Activated CD4-positive, CD25-positive, alpha-beta regulatory T cell (primary cell): ENCODE measurements around the gene ONECUT3.

Source experiments
- DNase-seq, 4 experiments: peaks; one replicate each; lab custom pipeline; 2025; lab: John Stamatoyannopoulos, UW

The ONECUT3 gene

GRCh38 chr19:1814833-1815604, 61.7 kb downstream of the ONECUT3 start:
- DNase-seq, result no peak

- no peak for DNase-seq
These were observed 62.6 kb downstream of the ONECUT3 start for GRCh38 chr19:1815605-1816529.

DNA sequence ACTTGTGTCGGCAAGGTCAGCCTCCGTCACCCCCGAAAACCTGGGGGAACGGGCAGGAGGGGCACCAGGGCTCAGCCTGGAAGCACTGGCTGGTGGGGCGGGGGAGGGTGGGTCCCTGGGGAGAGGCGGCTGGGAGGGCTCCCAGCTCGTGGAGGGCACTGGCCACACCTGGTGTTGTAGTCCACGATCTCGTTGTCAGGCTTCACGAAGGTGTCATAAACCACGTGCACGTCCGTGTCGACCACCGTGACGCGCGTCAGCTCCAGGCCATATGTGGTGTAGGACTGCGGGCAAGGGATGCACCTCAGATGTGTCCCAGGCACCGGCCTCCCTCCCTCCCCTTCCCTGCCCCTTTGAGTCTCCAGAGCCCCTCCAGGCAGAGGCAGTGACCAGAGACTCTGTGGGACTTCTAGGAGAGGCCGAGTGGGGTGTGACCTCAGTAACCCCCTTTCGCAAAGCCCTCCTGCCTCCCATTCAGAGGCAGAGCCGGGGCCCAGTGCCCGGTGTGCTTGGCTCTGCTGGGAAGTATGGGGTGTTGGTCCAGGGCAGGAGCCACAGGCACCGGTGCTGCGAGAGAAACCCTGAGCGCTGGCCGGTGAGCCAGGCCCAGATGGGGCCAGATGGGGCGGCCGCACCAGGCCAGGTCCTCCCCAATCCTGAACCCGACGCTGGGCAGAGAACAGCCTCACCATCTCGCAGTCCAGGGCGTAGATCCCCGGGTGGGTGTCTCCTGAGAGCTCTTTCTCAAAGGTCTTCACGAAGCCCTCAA, 63.4 kb downstream of the ONECUT3 start:
- no peak for DNase-seq

DNA sequence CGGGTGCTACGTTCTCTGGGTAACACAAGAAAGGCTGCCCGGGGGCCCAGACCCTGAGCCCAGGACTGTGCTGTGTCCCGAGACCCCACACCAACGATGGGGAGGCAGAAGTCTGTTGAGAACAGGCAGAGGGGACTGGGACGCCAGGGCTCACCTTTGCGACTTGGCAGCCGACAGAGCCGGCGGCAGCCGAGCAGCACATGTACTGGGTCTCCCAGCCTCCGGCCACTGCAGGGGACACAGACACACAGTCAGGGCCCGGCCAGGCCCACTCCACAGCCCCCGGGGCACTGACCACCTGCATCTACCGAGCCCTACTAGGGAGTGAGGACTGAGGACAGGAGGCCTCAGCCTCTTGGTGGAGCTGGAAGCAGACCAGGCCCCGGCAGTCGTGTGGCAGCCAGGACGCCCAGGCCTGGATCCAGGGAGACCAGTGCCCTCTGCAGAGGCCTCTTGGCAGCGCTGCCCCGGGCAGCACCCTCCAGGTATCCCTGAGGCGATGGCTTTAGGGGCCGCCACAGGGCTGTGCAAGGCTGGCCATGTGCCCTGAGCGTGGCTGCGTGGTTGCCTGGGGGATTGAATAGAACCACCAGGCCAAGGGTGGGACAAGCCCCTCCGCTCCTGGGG, 64.4 kb downstream of the ONECUT3 start:
- no peak for DNase-seq

DNA sequence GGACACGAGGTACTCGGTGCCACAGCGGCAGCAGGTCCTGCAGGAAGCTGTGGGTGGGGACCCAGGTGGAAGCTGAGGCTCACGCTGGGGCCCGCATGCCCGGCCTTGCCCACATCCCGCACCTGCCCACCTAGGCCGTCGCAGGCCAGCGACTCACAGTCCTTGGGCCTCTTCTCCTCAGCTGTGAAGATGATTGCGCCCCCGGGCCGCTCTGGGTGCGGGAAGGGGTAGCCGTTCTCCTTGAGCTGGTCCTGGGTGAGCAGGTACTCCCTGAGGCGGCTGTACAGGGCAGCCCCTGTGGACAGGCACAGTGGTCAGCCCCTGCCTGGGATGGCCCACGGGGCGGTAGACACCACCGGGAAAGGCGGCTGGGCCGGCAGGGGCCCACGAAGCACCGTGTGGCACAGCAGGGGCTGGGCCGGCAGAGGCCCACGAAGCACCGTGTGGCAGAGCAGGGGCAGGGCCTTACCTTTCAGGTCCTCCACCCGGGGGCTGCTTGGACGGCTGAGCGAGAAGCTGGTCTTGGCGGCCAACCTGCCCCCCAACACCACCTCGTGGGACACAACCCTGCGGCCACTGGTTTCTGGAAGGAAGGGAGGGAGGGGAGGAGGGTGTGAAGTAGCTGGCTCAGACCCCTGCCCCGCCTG, 65.4 kb downstream of the ONECUT3 start:
- DNase-seq, result no peak

GRCh38 chr19:1819341-1820255, 66.3 kb downstream of the ONECUT3 start:
- DNase-seq, result no peak

GRCh38 chr19:1822210-1822609, 68.9 kb downstream of the ONECUT3 start:
- DNase-seq, result no peak

GRCh38 chr19:1823020-1823419, 69.7 kb downstream of the ONECUT3 start:
- DNase-seq, result no peak

DNA sequence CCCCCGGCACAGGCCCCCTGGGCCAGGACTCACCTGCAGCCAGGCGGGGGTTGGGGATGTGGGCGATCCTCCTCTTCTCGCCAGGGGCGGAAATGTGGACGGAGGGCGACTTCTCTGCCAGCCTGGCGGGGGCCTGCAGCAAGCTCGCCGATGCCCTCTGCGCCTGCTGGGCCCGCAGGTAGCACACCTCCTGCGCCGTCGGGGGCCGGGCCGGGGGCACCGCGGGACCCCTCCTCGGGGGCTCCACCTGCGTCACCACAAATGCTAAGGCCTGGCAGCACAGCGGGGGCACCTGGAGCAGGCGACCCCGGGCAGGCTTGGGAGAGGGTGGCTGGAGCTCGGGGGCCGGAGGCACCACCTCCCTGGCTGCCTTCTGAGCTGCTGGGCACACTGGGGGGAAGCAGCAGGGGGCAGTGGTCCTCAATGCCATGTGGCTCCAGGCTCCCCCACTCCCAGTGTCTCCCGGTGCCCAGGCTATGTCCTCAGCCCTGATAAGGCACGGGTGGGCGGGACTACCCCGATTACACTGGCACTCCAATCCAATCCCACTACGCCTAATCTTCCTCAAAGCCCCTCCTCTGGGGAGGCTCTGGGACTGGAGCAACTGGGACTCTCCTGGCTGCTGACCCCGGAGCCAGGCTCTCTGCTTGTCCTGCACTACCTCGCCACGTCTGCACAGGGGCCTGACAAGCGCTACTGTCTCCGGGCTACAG, 70.4 kb downstream of the ONECUT3 start:
- DNase-seq, result no peak

DNA sequence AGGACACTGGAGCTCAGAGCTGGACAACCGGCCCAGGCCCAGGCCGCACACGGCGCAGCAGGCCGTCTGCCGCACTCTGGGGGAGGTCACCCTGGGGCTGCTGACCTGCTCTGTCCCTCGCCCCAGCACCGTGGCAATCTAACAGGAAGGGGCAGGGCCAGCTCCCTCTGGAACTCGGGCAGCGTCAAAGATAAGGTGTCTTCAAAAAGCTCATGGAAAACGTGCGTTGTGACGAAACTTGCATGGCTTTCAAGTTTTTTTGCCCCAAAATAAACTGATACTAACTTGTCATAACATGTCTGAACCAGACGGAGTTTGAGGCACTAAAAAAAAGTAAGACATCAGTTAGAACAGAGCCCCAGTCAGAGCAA, 70.9 kb downstream of the ONECUT3 start:
- DNase-seq, result no peak

DNA sequence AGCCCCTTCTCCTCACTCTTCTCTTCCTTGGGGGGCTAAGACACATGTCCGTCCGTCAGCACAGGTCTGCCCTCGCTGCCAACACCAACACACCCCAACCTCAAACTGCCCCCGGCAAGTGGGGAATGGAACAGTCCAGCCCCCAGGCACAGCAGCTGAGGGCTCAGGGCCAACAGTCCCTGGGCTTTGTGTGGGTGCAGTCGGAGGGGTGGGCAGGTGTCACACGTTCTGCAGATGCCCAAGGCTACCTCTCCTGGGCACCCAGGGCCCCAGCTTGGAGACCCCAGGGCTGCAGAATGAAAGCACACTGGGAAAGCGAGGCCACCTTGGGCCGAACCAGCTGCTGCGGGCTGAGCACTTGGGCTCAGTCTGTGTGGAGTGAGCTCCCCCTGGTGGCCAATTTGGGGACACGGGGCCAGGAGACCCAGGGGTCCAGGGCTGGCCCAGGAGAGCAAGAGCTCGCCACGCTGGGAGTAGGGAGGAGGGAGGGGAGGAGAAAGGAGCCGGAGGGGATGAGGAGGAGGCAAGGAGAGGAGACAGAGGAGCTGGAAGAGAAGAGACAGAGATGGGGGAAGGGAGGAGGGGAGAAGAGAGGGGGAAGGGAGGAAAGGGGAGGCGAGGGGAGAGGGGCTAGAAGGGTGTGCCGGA, 72.7 kb downstream of the ONECUT3 start:
- peak; percentile 56 to 70 (median 64) for DNase-seq

DNA sequence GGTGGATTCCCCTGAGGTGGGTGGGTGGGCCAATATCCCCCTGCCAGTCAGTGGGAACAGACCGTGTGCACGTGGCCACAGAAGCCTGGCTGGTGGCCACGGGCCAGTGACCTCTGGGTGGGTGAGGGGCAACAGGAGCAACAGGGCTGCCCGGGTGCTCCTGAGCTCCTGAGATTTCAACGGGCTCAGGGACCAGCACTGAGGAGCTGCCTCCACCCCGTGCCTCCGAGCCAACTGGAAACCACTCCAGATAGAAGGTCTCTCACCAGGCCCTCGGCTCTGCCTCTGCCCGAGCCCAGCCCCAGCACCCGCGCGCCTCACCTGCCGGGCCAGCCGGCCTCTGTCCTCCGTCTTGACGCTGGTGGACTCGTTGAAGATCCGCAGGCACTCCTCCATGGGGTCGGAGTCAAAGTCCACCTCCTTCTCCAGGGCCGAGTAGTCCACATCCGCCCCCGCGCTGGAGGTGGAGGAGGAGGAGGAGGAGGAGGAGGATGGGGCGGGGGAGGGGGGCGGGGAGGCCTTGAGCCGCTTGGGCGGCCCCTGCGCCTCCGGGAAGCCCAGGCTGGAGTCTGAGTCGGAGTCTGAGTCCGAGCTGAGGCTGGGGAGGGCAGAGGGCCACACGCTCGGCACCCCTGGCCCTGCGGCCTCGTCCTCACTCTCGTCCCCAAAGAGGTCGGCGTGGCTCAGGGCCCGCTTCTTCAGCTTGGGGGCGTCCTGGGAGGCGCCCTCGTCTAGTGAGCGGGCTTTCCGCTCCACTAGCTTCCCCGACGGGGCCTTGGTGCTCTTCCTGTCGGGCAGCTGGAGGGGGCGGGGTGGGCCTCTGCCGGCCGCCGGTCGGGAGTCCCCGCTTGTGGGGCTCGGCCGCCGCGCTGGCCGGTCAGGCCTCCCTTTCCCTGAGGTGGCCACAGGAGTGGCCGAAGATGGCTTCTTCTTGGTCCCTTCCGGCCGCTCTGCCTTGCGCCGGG, 73.5 kb downstream of the ONECUT3 start:
- no peak for DNase-seq

- no peak for DNase-seq
These were observed 74.4 kb downstream of the ONECUT3 start for GRCh38 chr19:1827566-1828278.

DNA sequence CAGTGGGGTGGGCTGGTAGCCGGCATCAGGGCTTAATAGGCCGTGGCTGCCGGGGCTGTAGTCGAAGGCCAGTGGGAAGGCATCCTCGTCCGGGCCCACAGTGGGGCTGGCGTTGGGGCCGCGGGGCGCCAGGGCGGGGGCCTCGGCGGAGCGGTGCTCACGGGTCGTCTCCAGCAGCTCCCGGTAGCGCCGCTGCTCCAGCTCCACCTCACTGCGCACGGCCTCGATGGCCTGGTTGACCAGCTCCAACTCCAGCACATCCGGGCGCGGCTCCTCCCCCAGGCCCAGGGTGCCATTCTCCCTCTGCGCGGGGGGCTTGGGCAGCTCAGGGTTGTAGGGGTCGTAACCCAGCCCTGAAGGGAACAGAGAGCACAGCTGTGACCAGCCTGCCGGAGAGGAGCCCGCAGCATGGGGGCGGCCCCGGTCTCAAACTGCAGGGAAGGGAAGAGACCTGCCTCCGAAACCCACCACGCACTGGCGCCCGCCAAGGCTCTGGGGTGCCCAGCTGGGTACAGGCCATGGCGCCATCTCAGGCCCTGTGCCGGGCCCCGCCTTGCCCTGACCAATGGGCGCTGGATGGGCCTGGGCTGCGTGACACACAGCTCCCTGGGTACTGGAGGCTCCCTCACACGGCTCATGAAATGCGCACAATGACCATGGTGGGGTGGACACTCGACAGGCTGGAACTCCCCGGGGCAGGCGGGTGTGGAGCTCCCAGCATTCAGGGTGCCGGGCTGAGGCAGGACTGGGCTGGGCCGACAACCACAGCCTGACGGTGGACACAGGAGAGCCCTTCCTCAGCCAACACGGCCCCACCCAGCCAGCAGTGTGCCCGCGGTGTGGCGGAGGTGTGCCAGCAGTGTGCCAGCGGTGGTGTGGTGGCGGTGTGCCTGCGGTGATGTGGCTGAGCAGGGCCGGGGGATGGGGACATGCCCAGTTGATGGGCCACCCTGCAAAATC, 75.3 kb downstream of the ONECUT3 start:
- DNase-seq, result no peak

- DNase-seq, result no peak
These were observed 76.7 kb downstream of the ONECUT3 start for GRCh38 chr19:1829958-1830357.

DNA sequence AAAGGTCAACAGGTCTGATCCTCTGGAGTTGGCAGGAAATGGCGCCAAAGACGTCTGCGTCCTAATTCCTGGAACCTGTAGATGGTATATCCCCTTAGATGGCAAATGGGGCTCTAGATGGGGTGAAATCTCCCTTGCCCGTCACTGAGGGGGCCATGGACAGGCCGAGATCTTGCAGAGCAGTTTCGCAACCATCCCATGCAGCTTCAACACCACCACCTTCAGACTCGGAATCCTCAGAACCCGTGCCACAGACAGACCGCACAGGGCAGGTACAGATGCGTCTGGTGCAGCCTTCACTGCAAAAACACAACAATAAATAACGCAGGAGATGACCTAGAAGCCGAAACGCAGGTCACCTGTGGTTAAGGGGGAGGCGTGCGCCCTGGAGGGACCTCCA, 77.3 kb downstream of the ONECUT3 start:
- no peak for DNase-seq
